GM10248 (cell line): ENCODE data around the gene CYB561D1.
A peak's percentile ranks its signal among the peaks of the same experiment; 100 is the strongest.

Experiments
- CTCF ChIA-PET: fragments of 300-600 bp; sonication (Branson Sonifier 250); formaldehyde crosslinking; extraction: SDS; loops from one replicate; lab custom pipeline; 2021; ENCODE audit warnings: antibody characterized with exemption; lab: Yijun Ruan, JAX
- POLR2A ChIA-PET: fragments of 350-650 bp; sonication (Branson Sonifier 250); formaldehyde crosslinking; extraction: SDS; loops from one replicate; lab custom pipeline; 2020; ENCODE audit warnings: antibody characterized with exemption; lab: Yijun Ruan, JAX
- DNase-seq: peaks from one replicate; pipeline ENCODE4 v3.0.0; 2012; ENCODE audit errors: extremely low spot score
- CTCF ChIP-seq: IDR thresholded peaks from 2 replicates; pipeline ENCODE4 v1.5.1; 2012; ENCODE audit warnings: mild to moderate bottlenecking, low read depth; ENCODE audit errors: extremely low read depth, missing control alignments, control extremely low read depth

Gene CYB561D1

GRCh38 chr1:109543988-109544735 is 50.3 kb downstream of the CYB561D1 start:
- TF ChIP-seq CTCF, result no peak
- CTCF ChIA-PET, result interaction anchor here (1.2 to 26.3 kb wide), 6 partner anchors 12 to 440 kb away, joined by 3 to 1898 read pairs (median 86); partner anchors contain the start of genes AHCYL1, AMIGO1, ATXN7L2 and CYB561D1
- POLR2A ChIA-PET, result no interaction called here
- no peak for DNase-seq

- ChIA-PET CTCF (interaction anchor here (0.6 to 26.3 kb wide), 42 partner anchors 13 to 541 kb away, joined by 3 to 1898 read pairs (median 4); partner anchors contain the start of genes AHCYL1, AMIGO1, AMPD2 and ATXN7L2), POLR2A (interaction anchor here (1.5 kb wide), 1 partner anchor 84 kb away, joined by 5 read pairs; no protein-coding TSS in a partner anchor)
- DNase-seq, result peak; percentile 89
- peak; percentile 85 for TF ChIP-seq CTCF
Observed at GRCh38 chr1:109546311-109547109, 52.6 kb downstream of the CYB561D1 start.

- DNase-seq, result peak; percentile 12
- CTCF ChIA-PET, result interaction anchor here (1.0 to 26.3 kb wide), 25 partner anchors 8 to 437 kb away, joined by 3 to 1898 read pairs (median 8); partner anchors contain the start of genes AHCYL1, AMIGO1, AMPD2 and ATXN7L2
- POLR2A ChIA-PET, result interaction anchor here (1.1 to 1.7 kb wide), 7 partner anchors 14 to 122 kb away, joined by 4 to 6 read pairs (median 5); partner anchors contain the start of gene PSMA5
- no peak for TF ChIP-seq CTCF
Observed at GRCh38 chr1:109547463-109548320, 53.8 kb downstream of the CYB561D1 start.

- ChIA-PET CTCF (interaction anchor here (0.8 to 2.9 kb wide), 23 partner anchors 9 to 481 kb away, joined by 3 to 31 read pairs (median 4); partner anchors contain the start of genes AHCYL1, AMPD2, GNAT2 and GPR61), POLR2A (interaction anchor here (0.6 to 1.7 kb wide), 10 partner anchors 13 to 791 kb away, joined by 3 to 6 read pairs (median 5); partner anchors contain the start of genes PSMA5 and RBM15)
- TF ChIP-seq CTCF, result no peak
- peak; percentile 95 for DNase-seq
Observed at GRCh38 chr1:109548321-109549267, 54.7 kb downstream of the CYB561D1 start, which contains the start of gene GNAI3. Gene GNAI3, plus strand, starts transcription at chr1:109548615. Its CDS starts 106 bp downstream, at chr1:109548721.
